AG09309 (cell line): ENCODE data around the gene OSGEP.

Experiments used
- DNase-seq: peaks from one replicate; pipeline ENCODE4 v3.0.0-alpha.2; 2010; ENCODE audit warnings: low read depth
- H3K4me3 ChIP-seq: 2 replicates; pipeline ENCODE4 v1.5.1; 2011; ENCODE audit warnings: mild to moderate bottlenecking, low read depth, low read length, moderate library complexity; ENCODE audit not compliant: control insufficient read depth
- TF ChIP-seq, protein P1 (sequence below): IDR thresholded peaks from 2 replicates; pipeline ENCODE4 v1.5.1; 2011; ENCODE audit warnings: mild to moderate bottlenecking, low read depth, low read length, inconsistent platforms; ENCODE audit not compliant: insufficient read depth, control insufficient read depth; ENCODE audit errors: missing control alignments

Gene OSGEP

DNA sequence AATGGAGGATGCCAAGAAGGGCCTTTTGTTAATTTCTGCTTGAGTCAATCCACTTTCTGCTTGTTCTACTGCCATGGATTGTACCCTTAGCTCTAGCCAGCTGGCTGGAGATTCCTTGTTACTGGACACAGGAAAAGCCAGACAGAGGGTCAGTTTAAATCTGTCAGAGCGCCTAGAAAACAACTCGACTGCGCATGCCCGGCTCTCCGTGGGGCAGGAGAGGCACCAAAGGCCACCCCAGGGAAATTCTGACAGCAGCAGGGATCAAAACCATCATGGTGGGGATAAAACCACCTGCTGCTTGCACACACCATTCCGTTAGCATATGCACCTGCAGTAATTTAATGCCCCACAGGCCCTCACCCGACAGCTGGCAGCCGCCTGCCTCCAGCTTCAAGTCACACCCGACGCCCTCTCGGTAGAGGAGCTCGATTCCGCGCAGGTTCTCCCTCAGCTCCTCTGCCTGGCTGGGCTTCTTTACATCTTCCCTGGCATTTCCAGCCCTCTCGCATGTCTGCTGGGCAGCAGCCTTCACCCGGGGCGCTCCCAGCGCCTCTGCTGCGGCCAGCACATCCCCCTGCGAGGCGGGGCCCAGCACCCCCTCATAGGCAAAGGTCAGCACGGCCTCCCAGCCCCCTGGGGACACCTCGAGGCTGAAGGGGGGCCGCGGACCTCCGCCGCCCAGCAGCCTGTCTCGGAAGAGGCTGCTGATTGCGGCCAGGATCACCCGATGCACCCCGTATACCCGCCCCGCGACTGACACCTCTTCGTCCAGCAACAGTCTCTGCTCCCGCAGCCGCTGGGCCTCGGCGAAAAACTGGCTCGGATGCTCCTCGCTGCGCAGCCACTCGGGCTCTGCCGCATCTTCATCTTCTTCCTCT, 19.7 kb downstream of the OSGEP start:
- TF ChIP-seq, protein P1, sequence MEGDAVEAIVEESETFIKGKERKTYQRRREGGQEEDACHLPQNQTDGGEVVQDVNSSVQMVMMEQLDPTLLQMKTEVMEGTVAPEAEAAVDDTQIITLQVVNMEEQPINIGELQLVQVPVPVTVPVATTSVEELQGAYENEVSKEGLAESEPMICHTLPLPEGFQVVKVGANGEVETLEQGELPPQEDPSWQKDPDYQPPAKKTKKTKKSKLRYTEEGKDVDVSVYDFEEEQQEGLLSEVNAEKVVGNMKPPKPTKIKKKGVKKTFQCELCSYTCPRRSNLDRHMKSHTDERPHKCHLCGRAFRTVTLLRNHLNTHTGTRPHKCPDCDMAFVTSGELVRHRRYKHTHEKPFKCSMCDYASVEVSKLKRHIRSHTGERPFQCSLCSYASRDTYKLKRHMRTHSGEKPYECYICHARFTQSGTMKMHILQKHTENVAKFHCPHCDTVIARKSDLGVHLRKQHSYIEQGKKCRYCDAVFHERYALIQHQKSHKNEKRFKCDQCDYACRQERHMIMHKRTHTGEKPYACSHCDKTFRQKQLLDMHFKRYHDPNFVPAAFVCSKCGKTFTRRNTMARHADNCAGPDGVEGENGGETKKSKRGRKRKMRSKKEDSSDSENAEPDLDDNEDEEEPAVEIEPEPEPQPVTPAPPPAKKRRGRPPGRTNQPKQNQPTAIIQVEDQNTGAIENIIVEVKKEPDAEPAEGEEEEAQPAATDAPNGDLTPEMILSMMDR = no peak
- no peak for DNase-seq
- H3K4me3 ChIP-seq = no peak overlapping the region

- no peak for DNase-seq
- TF ChIP-seq, protein P1 = no peak
Measured at GRCh38 chr14:20429801-20430669, 24.6 kb downstream of the OSGEP start.

DNA sequence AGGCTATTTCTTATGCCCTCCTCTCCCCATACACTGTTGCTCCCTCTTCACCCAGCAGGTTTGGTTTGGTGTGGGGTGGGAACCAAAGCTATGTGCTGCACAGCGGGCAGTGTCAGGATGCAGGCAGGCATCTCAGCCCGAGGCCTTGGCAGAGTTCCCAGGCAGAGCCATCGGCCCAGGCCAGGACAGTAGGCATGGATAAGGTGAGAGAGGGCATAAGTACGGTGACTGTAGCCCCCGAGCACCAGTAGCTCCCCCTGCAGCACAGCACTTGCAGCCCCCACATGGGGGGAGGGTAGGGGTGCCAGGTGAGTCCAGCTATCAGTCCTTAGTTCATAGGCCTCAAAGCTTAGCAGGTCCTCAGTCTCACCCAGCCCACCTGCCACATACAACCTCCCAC, 25.8 kb downstream of the OSGEP start:
- TF ChIP-seq, protein P1 = no peak
- DNase-seq = no peak
- H3K4me3 ChIP-seq = no peak overlapping the region

More at GRCh38 chr14:20429801-20430669, 24.6 kb downstream of the OSGEP start:
- no peak overlapping the region for H3K4me3 ChIP-seq

- DNase-seq = no peak
- TF ChIP-seq, protein P1 = no peak
- no peak overlapping the region for H3K4me3 ChIP-seq
Measured at GRCh38 chr14:20428010-20428365, 26.6 kb downstream of the OSGEP start.

GRCh38 chr14:20427231-20428009, 27.2 kb downstream of the OSGEP start:
- no peak for DNase-seq
- H3K4me3 ChIP-seq = no peak overlapping the region
- TF ChIP-seq, protein P1 = no peak

- no peak overlapping the region for H3K4me3 ChIP-seq
- TF ChIP-seq, protein P1 = no peak
- DNase-seq = no peak
Measured at GRCh38 chr14:20424851-20425250, 29.8 kb downstream of the OSGEP start.
